Measurements from ENCODE around the gene EIF4H. TPM values are rescaled to one million over a fixed set of nuclear protein-coding genes. Genes with fewer than 3 reads are reported as not detected.
A peak's percentile ranks its signal among the peaks of the same experiment; 100 is the strongest.

The EIF4H gene
- total RNA-seq, 1 experiment from 2014 or later, result 384 TPM

DNA sequence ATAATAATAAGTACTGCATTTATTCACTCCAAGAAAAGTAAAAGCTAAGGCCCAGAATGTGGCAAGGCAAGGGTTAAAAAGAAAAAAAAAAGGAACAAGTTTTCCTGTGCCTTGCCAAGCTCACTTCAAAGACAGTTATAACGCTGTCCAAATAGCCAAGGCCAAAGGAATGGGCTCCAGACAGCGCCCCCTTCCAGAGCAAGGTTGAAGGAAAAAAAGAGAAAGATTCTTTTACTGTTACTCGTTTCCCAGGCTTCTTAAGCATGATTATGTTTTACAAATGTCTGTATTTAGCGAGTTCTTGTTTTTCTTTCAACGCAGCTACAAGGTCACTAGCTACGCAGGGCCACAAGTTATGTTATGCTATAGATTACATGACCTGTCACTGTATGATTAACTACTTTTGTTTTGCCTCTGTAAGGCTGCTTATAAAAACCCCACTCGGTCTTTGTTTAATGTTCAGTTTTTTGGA is 9.1 kb upstream of the EIF4H start:
- no peaks in the 10 kb centered on the region for H3K9me3 ChIP-seq (ENCODE audit: control insufficient read depth in 1 of 2, insufficient read depth in 1 of 2, low read depth in 1 of 2, low read length in 2 of 2)
- intact Hi-C loops (cut with micrococcal nuclease), result no loop called here
- H3K27me3 ChIP-seq (ENCODE audit: insufficient read depth, low read length), result no peaks in the 10 kb centered on the region
- H3K36me3 ChIP-seq (ENCODE audit: control insufficient read depth in 1 of 2, insufficient read depth in 2 of 2, low read length in 2 of 2), result no peaks in the 10 kb centered on the region
- H4K20me1 ChIP-seq (ENCODE audit: insufficient read depth), result no peaks in the 10 kb centered on the region
- ChIA-PET RAD21 (ENCODE audit: low non-redundant PET in 1 of 2, low total read pairs in 2 of 2, uncharacterized antibody in 2 of 2, unreplicated experiment in 2 of 2) (no interaction called here), CTCF (interaction anchor here (0.8 to 1.1 kb wide), 3 partner anchors 15 to 23 kb away, joined by 3 to 5 read pairs (median 4); no protein-coding TSS in a partner anchor), POLR2A (interaction anchor here (0.7 to 0.8 kb wide), 2 partner anchors 9 to 86 kb away, joined by 3 read pairs; partner anchors contain the start of gene EIF4H)
- TF ChIP-seq POLR2AphosphoS5 (IDR thresholded peaks at IDR 0.05; ENCODE audit: low read depth, low read length) (no peak), TCF7L2 (IDR thresholded peaks at IDR 0.05; ENCODE audit: borderline replicate concordance, extremely low read depth, insufficient read depth, insufficient read length) (no peak), RAD21 (IDR thresholded peaks at IDR 0.05; ENCODE audit: low read depth) (peak; percentile 51), YY1 (IDR thresholded peaks at IDR 0.05; ENCODE audit: extremely low read depth, insufficient replicate concordance, low read depth, low read length) (no peak), EZH2 (IDR thresholded peaks at IDR 0.05) (no peak)
- TF ChIP-seq, protein P1, sequence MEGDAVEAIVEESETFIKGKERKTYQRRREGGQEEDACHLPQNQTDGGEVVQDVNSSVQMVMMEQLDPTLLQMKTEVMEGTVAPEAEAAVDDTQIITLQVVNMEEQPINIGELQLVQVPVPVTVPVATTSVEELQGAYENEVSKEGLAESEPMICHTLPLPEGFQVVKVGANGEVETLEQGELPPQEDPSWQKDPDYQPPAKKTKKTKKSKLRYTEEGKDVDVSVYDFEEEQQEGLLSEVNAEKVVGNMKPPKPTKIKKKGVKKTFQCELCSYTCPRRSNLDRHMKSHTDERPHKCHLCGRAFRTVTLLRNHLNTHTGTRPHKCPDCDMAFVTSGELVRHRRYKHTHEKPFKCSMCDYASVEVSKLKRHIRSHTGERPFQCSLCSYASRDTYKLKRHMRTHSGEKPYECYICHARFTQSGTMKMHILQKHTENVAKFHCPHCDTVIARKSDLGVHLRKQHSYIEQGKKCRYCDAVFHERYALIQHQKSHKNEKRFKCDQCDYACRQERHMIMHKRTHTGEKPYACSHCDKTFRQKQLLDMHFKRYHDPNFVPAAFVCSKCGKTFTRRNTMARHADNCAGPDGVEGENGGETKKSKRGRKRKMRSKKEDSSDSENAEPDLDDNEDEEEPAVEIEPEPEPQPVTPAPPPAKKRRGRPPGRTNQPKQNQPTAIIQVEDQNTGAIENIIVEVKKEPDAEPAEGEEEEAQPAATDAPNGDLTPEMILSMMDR (IDR thresholded peaks at IDR 0.05 in 2 of 3, conservative IDR thresholded peaks at IDR 0.05 in 1 of 3; ENCODE audit: borderline replicate concordance in 1 of 3, insufficient read depth in 1 of 3, low read depth in 2 of 3, low read length in 2 of 3), result peak; percentile 41 to 60 (median 58); a peak in 5 of 6 replicates
- H3K4me1 ChIP-seq (ENCODE audit: control insufficient read depth in 1 of 2, insufficient read depth in 2 of 2, low read length in 2 of 2), result peaks cover 0 to 14% of the 10 kb centered on the region in 2 experiments; a peak in 3 of 4 replicates
- peak overlapping the region; percentile 74 for H2AFZ ChIP-seq (ENCODE audit: low read depth, low read length, poor library complexity, severe bottlenecking)
- H3K9me2 ChIP-seq (ENCODE audit: insufficient read depth), result no peaks in the 10 kb centered on the region
- H3K4me2 ChIP-seq (ENCODE audit: low read length), result 0 out of 2 replicates have a peak overlapping the region, but pooled peaks have one; percentile 4
- BruUV-seq (replicated peaks), result no TSS peak
- no peak for DNase-seq (ENCODE audit: low read depth, low spot score)
- no peak overlapping the region for H3K27ac ChIP-seq (ENCODE audit: low read depth, low read length)
- peak; percentile 74 for ATAC-seq
- no peak overlapping the region for H3K4me3 ChIP-seq (replicated peaks in 1 of 2; ENCODE audit: low read depth in 1 of 2, low read length in 2 of 2)
- H3K79me2 ChIP-seq (ENCODE audit: insufficient read depth, low read length), result no peaks in the 10 kb centered on the region
- no peak overlapping the region for H3K9ac ChIP-seq (ENCODE audit: low read length)

All from HCT116 (cell line).